GM18870 (cell line): Measurements from ENCODE around the gene RHOT1.

Source experiments
- ATAC-seq: cut with Tn5 transposase; IDR thresholded peaks from one replicate; pipeline ENCODE4 v1.9.1; 2021; ENCODE audit warnings: moderate library complexity; ENCODE audit not compliant: unreplicated experiment

The RHOT1 gene

DNA sequence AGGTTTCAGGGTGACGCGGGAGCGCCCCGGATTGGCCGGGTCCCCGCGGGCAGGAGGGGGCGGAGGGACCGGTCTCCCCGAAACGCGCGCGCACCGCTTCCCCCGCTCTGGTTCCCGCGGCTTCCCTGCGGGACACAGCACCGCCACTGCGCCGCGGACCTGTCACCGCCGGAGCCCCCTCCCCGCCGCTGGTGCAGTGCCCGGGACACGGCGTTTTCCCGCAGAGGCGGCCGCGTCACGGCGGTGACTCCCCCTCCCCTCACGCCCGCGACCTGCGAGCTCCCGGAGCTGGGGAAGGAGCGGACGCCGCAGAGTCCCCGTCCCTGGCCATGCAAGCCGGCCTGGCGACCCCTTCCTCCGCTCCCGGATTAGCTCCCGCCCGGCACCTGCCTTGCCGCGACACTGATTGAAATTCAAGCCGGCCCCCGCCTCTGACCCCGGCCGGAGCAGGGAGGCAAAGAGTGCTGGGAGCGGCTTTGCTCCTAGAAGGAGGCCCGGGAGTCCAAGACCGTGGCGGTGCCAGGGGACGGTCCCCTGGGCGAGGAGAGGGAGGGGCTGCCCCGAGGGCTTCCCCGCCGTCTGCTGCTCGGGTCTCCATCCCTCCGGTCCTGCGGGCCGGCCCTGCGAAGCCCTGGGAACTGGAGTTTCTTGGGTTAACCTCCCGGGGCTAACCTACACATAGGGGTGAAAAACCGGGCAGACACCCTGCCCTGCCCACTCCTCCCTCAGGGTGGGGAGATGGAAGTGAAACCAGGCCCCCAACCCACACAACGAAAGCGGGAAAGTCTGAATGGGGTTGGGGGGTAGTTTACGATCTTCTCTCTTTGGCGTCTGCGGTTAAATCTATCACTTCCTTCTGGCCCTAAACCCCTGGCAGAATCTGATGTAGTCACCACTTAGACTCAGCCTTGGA lies 124.3 kb downstream of the RHOT1 start:
- no peak for ATAC-seq

- no peak for ATAC-seq
These were observed 125.4 kb downstream of the RHOT1 start for GRCh38 chr17:32267690-32268205.

- no peak for ATAC-seq
These were observed 126.5 kb downstream of the RHOT1 start for GRCh38 chr17:32268734-32269288.

DNA sequence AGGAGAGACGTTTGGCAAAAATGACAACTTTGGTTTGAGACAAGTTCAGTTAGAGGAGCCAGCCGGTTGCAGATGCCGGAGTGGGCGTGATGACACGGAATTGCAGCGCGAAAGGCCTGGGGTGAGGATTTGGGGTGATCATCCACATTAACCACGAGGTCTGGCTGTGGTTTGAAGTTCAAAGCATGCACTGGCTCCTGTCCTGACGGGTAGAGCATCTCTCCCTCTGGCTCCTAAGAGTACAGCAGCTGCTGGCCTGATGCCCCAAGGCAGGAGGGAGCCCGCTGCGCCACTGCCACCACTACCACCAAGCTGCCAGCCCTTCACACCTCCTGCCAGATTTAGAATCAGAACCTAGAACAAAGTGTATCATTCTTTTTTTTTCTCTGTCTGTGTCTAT lies 127.1 kb downstream of the RHOT1 start:
- no peak for ATAC-seq

GRCh38 chr17:32271844-32272243 lies 129.5 kb downstream of the RHOT1 start:
- ATAC-seq = no peak

DNA sequence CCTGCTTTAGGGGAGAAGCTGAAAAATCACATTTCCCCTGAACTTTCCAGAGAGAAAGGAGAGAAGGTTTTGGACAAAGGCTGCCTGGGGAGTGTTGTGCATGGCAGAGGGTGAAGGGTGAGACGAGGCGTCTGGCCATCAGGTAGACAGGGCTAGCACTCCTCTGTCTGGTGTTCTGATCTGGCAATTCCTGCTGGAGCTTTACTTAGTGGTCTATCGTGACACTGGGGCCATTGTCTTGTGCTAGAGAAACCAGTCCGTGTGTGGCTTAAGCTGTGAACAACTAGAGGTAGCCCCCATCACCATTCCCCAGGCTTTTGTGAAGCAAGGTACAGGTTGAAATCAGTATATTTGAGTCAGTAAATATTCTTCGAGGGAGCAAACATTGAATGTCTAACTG lies 131.8 kb downstream of the RHOT1 start:
- no peak for ATAC-seq

GRCh38 chr17:32274643-32275042 lies 132.3 kb downstream of the RHOT1 start:
- ATAC-seq = no peak
